ENCODE data around the gene GPR63.

GPR63 gene, protein sequence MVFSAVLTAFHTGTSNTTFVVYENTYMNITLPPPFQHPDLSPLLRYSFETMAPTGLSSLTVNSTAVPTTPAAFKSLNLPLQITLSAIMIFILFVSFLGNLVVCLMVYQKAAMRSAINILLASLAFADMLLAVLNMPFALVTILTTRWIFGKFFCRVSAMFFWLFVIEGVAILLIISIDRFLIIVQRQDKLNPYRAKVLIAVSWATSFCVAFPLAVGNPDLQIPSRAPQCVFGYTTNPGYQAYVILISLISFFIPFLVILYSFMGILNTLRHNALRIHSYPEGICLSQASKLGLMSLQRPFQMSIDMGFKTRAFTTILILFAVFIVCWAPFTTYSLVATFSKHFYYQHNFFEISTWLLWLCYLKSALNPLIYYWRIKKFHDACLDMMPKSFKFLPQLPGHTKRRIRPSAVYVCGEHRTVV

DNA sequence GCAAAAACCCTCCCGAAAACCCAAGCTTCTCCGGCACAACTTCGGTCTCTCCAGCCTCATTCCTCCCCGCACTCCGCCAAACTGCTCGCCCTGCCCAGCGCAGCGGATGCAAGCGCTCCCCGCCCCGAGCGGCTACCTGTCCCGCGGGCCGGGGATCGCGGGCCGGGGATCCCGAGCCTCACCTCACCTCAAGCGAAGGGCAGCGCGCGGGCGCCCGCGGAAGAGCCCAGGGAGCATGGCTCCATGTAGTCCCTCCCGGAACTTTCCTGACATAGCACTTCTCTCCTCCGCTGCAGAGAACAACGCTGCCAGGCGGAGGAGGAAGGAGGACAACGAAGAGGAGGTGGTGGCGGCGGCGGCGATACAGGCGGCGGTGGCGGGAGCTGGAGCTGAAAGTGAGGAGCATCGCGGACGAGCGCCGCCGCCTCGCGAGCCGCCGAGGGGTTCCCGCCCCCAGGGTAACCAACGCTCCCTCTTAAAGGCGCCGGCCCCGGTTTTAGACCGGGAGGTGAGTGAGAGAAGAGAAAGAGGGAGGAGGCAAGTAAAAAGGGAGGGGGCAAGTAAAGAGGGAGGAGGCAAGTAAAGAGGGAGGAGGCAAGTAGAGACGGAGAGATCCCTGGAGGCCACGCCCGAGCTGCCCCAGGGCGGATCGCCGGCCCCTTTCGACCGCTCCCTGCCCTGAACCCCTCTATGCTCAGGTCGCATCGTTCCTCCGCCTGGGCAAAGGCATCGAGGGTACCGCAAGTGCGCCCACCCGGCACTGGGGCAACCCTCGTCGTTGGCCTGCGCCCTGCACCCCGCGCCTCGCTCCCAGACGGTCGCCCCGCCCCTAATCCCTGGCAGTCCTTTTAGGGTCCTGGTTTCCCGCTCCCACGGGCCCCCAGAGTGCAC lies at the start of gene GPR63:
Gene GPR63 (minus strand): TSS at position 397 of the 891 bp plus-strand sequence. CDS start 37,746 bp downstream, outside the sequence.
- peak; percentile 89 for DNase-seq

DNA sequence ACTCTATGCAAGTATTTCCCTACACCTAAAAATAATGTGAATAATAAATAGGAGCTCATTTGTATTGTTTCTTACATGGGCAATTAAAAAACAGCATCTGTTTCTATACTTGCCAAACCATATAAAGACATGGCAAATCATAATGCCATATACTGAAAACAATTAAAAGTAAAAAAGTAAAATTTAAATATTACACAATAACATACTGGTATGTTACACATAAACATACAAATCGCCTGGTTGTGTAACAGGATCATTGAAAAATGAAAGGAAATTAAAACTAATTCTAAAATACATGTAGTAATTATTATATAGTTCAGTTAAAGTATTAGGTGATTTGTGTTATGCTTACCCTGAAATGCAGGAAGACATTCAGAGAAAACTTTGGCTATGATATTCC lies 49.2 kb upstream of the GPR63 start:
- no peak for DNase-seq

DNA sequence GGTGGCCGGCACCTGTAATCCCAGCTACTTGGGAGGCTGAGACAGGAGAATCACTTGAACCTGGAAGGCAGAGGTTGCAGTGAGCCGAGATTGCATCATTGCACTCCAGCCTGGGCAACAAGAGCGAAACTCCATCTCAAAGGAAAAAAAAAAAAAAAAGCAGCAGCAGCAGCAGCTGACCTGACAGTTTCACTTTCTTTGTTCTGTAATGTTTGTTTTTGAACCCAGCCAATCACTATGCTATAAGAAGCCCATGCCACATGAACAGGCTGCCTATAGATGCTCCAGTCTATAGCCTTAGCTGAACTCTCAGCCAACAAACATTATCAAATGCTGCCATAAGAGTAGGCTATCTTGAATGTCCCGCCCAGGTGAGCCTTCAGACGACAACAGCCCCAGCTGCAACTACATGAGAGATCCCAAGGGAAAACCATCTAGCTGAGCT lies 47.9 kb upstream of the GPR63 start:
- DNase-seq: peak; percentile 71

DNA sequence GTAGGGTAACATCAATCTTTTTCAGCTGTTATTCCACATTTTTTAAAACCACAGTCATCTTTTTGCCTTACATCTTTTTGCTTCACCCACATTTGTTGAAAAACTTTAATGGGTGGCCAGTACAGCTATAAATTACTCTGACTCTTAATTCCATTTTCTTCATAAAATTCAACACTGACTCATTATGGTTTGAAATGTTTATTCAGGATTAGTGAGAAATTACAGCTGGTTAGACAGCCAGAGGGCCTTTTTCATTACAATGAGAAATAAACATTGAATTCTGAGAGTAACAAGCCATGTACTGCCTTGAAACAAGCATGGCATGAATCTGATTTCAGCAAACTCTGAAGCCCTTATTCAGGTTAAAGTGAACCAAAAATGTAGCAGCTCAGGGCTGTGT lies 40.9 kb upstream of the GPR63 start:
- DNase-seq: no peak

DNA sequence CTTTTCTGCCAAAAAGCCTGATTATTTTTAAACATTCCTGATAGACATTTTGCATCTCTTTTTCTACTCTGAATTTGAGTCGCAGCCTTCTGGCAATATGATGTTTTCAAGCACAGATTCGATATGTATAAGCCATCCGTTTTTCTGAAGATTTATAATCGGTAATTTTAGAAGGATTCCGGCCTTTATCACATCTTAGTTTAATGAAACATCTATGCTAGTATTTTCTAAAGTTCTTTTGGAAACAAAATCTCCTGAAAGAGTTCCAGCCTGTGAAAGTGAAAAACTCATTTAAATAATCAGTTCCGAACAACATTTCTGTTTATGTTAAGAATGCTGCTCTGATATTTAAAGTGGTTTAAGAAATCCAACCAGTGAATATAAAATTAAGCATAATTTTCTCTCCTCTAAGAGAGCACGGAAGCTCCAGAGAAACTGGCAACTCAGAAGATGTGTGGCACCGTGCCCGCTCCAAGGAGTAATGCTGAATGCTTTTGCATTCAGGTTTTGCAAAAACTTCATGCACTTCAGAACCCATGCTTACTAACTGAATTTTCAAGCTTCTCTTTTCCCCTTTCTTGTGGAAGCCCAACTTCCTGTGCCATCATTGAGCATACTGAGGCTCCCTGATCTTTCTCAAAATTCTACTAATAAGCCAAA lies 39.7 kb upstream of the GPR63 start:
- no peak for DNase-seq

DNA sequence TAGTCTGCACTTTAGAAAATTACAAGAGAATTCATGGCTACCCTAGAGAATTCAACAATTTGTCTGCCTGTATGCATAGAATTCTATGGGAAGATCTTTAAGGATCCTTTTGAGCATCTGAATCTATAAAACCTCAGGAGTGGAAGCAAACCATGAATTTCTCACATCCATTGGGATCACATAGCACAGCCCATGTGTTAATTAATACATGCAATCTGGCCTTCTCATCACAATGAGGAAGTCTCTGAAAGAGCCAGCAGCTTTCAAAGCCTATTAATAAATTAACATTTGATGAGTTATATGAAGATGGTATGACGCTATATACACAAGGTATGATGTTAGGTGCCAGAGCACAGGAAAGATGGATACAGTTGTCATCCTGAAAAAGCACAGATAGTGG lies 35.7 kb upstream of the GPR63 start:
- DNase-seq: no peak

DNA sequence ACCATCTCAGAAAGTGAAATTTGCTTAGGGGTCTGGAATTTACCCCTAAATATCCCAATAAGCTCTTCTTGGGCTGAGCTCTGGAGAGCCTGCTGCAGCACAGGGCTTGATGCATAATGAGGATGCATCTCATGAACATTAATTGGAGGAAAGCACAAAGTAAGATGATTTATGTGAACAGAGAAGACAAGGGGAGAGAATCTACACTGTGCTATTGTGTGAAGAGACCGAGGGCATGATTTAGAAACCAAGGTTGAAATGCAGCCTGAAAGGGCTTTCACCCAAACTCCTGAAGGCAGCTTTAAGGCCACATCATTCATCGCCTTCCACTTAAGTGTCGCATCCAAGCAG lies 27.8 kb upstream of the GPR63 start:
- DNase-seq: no peak

DNA sequence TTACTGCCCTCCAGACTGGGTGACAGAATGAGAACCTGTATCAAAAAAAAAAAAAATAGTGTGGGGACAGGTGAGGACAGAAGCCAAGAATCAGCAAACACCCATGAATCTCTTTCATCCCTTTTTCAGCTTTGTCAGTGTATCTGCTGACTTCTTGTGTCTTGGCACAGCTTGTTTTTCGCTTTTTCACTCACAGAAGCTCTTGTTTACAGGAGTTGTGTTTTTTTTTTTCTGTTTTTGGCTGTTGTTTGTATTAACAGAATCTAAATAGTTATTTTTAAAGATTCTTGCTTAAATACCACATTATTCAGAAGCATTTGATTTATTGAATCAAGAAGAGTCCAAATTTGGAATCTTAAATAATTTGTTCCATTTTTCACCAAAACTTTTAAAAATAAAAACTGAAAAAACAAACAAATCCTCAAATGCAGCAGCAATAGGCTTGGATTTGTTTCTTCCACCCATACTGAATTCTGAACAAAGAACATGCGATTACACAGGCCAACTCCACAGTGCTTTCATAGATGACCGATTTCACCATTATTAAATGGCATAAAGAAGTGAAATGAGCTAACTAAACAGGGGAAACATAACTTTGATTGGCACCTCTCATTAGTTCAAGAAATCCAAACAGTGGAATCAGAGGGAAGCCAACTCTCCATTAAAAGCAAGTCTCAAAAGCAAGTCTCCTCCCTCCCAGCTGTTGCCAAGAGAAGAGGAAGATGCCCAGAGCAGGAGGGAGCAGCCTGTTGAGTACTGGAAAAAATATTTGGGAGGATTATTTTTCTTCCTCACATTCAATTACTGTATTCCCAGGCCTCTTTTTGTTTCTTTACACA lies 27.2 kb upstream of the GPR63 start:
- no peak for DNase-seq

DNA sequence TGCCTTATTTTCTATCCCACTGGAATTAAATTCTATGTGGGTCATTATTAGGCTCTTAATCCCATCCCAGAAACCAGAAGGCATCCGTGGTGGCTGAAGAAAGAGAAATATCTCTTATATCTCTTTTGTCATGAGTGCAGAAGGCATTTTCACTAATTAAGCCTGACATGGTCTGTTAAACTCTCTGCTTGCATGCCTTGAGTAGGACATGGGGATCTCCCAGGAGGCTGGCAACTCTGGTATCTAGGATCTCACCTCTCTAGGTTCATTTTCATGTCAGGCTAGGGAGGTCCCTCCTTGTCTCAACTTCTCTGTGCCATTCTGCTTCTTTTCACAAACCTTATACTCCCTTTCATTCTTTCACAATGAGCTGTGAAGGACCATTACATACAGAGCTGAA lies 25.3 kb upstream of the GPR63 start:
- DNase-seq: no peak

DNA sequence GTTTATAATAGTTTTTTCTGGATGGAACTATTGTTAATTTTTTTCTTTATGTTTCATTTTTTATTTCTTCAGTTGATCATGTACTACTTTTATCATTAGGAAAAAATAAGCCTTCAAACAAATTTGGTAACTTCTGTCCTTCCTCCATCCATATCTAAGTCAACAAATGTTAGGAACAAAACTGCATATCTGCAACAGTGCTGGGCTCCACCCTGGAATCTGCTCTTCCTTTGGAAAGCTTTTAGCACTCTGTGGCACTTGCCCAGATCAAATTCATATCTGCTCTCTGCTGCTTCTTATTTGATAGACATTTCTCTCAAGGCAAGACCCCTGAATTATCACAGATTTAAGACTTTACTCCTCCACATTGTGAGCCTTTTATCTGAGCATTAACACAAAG lies 24.3 kb upstream of the GPR63 start:
- DNase-seq: no peak

DNA sequence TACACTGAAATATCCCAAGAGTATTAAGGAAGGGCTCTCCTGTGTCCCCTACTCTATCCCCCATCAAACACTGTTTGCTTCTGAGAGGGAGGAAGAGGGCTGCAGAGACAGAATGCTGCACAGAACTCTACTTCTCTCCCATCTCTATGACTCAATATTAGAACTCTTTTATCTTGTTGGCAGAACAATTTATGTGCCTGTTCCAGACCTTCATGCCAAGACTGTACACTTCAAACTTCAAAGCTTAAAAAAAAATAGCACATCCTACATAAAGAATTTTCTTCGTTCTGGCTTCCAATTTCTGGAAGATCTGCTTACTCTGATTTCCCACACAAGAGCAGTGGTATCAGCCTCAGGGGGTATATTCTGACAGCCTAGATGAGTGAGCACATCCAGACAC lies 19.6 kb upstream of the GPR63 start:
- no peak for DNase-seq

DNA sequence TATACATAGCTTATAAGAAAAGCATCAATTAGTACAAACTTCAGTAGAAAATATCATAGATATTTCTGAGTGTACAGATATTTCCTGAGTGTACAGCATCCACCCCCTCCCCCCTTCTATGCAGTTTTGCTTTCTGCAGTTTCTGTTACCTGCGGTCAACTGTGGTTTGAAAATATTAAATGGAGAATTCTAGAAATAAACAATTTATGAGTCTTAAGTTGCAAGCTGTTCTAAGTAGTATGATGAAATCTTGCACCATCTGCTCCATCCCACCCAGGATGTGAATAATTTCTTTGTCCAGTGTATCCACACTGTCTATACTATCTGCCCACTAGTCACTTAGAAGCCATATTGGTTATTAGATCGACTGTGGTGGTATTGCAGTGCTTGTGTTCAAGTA lies 15.8 kb upstream of the GPR63 start:
- no peak for DNase-seq

DNA sequence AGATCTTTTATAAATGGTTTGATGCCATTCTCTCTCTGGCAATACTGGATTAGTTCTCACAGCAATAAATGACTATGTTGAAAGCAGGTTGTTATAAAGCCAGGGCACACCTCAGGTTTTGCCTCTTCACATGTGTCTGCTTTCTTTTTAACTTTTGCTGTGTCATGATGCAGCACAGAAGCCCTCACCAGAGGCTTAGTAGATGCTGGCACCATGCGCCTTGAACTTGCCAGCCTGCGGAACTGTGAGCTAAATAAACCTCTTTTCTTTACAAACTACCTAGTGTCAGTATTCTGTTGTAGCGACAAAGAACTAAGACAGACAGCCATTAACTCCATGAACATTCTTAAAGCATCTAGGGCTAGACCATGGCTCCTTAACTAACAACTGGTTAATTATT lies 15.3 kb upstream of the GPR63 start:
- no peak for DNase-seq

DNA sequence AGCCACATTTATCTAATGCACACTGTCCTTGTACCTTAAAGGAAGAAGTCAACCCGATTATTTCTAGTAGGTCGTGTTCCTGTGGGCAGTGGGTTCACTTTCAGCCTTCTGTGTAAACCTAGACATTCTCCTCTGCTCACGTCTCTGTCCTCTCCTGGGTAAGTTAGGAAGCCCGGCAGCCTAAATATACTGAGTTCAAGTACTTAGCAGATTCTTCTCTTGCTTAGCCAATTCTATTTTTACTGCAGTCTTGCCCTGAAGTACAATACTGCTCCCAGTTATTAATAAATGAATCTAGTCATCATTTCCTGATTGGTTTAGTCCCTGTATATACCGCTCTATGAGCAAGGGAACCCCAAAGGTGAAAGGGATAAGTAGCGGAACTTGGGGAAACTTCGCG lies 14.6 kb upstream of the GPR63 start:
- DNase-seq: no peak

DNA sequence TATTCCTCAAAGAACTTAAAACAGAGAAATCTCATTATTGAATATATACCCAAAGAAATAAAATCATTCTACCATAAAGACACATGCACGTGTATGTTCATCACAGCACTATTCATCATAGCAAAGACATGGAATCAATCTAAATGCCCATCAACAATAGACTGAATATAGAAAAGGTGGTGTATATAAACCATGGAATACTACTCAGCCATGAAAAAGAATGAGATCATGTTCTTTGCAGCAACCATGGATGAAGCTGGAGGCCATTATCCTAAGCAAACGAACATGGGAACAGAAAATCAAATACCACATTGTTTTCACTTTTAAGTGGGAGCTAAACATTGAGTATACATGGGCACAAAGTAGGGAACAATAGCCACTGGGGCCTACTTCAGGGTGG lies 12.3 kb upstream of the GPR63 start:
- DNase-seq: no peak

DNA sequence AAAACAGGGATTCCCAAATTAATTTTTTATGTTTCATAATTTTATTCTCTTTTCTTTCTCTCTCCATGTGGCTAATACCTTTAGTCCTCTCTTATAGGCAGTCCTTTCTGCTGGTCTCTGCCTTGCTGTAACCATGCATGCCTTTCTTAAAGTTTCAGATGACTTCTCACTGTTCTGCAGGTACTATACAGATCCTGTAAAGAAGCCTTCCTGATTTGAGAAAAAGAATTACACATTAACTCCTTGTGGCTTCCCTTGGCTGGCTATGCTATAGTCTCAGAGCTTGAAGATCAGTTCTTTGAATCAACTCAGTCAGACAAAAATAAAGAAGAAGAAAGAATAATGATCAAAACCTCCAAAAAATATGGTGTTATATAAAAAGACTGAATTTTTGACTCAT lies 7.3 kb upstream of the GPR63 start:
- no peak for DNase-seq

DNA sequence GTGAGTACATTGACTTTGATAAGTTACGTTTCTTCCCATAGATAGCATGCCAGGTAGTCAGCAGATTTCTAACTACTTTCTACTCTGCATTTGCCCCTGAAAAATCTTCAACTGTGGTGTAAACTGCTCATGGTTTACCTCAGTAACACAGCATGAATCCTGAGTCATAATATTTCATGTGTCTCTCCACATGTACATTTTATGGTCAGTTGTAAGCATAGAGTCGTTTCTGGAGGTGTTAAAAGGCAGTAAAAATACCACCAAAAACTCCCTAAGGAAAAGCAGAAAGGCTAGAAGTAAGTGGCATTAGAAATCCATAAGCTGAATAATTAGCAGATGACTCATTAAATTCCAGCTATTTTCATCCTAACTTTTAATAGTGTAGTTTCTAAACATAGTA lies 4.1 kb upstream of the GPR63 start:
- DNase-seq: no peak

DNA sequence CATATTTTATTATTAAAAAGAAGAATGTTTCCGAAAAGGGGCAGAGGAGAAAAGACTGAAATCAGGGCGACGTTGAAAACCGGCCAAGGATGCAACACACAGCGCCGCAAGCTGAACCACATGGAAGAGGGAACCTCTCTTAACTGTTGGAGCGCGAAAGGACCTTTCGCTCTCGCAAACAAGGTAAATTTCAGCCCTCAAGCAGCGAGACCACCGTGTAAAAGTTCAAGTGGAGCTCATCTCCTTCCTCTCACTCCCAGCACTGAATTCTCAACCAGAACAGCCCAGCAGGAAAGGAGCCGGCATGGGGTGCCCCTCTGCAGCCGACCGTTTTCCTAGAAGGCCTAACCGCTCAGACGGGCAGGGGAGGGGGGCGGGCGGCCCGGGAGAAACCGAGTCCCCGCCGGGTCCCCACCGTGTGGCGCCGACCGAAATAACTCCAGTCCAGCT lies 621 bp downstream of the GPR63 start:
- peak; percentile 43 for DNase-seq

DNA sequence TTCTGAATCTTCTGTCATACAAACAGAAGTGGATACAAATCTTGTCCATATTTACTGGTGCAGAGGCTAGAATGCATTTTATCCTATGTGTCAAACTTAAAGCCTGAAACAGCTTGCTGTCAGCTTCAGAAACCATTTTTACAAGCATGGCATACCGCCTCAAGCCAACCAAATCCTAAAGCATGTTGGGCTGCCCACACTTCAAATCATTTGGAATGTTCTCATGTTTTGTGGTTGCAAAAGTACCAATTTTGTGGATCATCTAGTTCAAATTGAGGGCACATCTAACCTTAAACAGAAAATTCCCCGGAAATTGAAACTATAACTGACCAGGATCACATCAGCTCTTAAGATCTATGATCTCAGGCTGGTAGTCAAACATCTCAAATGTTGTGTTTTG lies 3.2 kb downstream of the GPR63 start:
- no peak for DNase-seq

DNA sequence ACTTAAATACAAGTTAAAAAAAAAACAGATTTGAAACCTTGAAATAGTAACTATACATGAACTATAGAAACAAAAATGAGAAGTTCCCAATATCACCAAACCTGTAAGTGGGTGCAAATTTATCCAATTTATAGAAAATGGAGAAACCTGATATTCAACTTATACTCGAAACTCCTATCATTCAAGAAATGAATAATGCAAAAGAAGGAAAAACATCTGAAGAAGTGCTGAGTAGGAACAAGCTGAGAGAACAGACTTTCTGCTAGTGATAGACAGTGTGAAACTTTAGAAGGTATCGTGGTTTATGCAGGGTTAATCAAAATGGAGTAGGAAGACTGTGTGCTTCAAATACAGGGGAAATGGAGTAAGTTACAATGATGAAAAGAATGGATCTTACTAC lies 4.5 kb downstream of the GPR63 start:
- DNase-seq: no peak

DNA sequence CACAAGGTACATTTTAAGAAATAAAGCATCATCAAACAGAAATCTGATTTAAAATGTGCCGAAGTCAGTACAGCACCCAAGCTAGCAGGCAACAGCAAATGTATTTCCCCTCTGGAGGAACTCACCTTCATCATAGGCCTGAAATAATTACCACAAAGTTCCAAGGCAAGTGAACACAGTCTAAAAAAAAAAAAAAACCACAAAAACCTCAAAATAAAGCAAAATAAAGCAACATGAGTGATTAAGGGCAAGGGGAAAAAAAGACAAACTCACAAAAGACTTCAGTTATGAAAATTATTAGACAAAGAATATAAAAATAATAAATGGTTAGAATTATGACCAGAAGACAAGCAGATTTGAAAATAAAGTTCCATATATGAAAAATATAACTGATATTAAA lies 10.4 kb downstream of the GPR63 start:
- no peak for DNase-seq

DNA sequence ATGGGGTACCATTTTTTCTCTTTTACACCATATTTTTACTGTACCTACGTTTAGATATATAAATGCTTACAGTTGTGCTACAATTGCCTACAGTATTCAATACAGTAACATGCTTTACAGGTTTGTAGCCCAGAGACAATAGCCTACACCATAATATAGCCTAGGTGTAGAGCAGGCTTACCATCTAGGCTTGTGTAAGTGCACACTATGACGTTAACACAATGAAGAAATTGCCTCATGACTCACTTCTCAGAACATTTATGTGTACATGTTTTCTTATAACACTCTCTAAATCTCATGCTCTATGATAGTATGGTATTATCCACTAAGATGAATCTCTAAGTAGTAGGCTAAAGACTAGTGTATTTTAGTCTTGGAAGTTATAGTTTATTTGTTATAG lies 13.5 kb downstream of the GPR63 start:
- no peak for DNase-seq

DNA sequence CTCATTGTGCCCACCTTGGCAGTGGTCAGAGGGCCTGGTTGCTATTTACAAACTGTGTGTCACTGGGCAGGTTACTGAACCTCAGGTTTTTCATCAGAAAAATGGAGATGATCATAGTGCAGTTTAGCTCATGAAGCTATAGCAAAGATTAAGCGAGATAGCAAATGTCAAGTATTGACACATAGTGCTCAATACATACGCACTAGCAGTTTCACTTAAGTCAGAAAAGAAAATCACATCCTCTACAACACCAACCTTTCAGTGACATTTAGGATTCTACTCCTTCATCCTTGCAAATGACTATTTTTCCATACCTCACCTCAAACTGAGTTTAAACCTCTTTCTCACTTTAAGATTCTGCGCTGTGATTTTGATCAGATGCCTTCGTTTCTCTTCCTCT lies 16.2 kb downstream of the GPR63 start:
- no peak for DNase-seq
